CD4-positive, alpha-beta T cell treated with Interleukin-17A for 4 hours (primary cell): ENCODE results near the gene NEK5.
"Not testable (repeated sequence)": the region's sequence is repeated elsewhere in the genome, so short reads cannot be mapped to it uniquely, and the experiment has no call there.

Experiments used
- DNase-seq: peaks from one replicate; pipeline ENCODE4 v3.0.0-alpha.2; 2020; ENCODE audit warnings: mixed read lengths

Gene NEK5, protein sequence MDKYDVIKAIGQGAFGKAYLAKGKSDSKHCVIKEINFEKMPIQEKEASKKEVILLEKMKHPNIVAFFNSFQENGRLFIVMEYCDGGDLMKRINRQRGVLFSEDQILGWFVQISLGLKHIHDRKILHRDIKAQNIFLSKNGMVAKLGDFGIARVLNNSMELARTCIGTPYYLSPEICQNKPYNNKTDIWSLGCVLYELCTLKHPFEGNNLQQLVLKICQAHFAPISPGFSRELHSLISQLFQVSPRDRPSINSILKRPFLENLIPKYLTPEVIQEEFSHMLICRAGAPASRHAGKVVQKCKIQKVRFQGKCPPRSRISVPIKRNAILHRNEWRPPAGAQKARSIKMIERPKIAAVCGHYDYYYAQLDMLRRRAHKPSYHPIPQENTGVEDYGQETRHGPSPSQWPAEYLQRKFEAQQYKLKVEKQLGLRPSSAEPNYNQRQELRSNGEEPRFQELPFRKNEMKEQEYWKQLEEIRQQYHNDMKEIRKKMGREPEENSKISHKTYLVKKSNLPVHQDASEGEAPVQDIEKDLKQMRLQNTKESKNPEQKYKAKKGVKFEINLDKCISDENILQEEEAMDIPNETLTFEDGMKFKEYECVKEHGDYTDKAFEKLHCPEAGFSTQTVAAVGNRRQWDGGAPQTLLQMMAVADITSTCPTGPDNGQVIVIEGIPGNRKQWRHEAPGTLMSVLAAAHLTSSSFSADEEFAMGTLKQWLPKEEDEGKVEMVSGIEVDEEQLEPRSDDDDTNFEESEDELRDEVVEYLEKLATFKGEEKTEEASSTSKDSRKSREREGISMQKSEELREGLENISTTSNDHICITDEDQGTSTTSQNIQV

DNA sequence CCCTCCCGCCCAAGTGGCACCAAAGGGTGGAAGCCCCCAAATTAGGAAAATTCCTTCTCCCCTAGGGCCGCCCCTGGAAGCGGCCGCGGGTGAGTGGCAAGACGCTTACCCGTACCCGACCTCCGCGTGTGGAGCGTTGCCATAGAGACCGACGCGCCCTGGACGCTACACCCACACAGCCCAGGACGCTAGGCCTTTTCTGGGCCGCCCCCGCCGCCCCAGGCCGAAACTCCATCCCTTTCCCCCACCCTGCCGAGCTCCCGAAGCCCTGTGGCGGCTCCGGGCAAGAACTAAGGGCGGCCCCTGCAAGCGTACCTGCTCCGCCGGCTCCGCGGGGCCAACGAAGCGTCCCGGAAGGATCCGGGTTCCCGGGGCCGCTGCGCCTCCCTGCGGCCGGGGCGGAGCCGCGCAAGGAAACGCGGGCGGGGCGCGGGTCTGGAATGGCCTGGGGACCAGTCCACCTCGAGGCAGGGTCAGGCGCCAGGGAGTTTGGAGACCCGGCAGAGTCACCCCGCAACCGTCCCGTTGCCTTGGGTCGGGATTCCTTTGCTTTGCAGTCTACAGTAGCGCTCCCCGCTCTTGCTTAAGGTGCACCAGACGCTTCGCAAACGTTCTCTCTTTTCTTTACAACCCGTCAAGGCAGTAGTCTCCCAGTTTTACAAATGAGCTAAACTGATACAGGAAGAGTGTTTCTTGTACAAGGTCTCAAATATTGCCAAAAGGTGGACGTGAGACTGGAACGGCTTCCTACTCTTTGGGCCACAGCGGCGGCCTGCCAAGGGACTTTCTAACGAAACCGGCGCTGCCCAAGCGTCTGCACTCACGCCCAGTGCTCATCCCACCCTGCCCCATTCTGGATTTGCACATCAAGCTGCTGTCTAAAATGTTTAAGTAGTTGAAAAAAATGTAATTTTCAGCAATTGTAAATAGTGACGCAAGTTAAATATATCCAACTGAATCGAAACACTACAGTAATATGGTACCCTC, at the start of gene NEK5:
NEK5 (minus strand) TSS at position 360 of the 987 bp plus-strand sequence. CDS start 1,591 bp downstream, outside the sequence.
- peak; percentile 66 for DNase-seq

DNA sequence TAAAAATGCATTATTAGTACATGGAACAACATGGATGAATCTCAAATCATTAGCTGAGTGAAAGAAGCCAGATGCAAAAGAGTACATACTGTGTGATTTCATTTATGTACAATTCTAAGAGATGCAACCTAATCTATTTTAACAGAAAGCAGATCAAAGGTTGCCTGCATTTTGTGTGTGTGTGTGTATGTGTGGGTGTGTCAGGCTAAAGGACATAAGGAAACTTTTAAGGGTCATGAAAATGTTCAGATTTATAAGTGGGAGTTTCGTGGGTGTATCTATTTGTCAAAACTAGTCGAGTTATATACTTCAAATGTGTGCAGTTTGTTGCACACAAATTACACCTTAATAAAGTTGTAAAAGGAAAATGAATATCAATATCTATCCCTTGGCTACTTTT, 48.4 kb upstream of the NEK5 start:
- no peak for DNase-seq

DNA sequence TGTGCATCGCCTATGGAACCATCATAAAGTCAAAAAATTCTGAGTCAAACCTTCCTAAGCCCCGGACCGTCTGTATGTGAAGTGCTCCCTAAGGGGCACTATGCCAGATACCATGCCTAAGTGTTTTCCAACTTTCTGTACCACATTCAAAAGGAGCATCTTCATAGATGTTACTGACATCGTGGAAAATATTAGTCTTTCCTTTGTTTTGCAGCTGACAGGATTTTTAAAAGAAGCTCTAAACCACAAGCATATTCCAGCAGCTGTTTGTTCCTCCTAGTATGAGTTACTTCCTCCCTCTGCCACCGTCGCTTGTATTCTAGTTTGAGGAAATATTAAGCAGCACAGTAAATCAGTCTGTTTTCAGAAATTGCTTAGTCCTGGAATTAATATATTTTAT, 45.1 kb upstream of the NEK5 start:
- DNase-seq: not testable (repeated sequence)

DNA sequence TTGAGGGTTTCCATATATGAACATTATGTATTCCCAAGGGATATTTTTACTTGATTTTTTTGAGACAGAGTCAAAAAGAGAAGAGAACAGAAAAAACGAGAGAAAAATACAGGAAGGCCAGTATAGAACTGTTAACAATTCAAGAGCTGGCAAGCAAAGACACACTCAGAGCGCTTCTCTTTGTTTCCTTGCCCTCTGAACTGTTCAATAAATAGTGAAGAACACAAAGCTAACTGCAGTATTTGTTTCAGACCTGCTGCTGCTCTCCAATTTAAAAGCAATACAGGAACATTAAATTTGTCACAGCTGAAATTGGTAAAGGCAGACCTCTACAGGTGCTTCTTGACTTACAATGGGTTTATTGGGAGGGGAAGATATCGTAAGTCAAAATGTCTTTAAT, 44.5 kb upstream of the NEK5 start:
- DNase-seq: no peak

DNA sequence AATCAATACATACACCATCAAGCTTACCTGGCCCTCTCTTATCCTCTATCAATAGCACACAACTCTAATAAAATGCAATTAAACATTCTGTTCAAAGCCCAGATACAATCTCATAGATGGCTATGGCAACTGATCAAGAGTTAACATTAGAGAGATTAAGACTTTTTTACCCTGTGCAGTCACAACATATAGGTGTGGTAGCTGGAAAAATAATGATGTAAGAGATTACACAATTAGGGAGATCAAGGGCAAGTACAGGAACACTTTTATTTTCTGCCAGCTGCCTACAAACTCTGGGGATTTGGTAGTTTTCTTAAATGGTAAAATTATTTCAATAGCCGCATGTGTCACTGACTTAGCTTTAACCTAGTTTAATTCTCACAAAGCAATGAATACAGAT, 42.8 kb upstream of the NEK5 start:
- DNase-seq: not testable (repeated sequence)

DNA sequence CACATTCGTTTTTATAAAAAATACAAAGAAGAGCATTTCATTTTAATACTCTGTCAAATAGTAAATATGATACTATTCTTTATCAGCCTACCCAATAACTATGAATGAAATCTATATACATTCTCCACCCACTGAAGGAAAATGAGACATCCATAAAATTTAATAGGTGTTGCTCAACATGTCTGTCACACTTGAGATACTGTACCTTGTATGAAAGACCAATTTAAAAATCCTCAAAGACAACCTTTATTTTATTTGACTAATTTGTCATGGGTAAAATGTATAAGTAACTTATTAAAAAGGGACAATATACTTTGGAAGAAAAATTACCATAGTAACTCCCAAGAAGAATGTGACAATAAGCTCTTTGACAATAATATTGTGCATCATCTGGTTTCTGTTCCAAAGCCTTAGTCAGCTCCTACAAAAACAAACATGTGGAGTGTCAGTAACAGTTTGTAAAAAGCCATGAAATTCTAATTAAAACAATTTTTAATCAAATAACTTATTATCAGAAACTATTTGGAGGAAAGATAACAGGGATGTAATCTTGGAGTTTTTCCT, 42.0 kb upstream of the NEK5 start:
- not testable (repeated sequence) for DNase-seq

DNA sequence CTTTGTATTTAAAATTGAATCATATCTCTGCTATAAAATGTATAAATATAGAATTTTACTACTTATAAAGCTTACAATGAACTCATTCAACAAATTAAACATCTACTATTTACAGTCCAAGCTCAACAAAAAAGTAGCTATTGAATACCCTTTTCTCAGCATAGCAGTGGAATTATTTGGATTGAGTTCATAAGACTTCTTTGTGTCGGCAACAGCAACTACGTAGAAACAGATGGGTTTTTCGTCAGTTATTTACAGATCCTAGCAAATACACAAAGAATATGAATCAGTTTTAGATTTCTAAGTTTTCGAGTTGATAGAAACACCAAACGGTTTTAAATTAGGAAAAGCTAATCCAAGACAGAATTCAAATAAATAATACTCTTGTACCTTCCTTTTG, 41.0 kb upstream of the NEK5 start:
- no peak for DNase-seq

DNA sequence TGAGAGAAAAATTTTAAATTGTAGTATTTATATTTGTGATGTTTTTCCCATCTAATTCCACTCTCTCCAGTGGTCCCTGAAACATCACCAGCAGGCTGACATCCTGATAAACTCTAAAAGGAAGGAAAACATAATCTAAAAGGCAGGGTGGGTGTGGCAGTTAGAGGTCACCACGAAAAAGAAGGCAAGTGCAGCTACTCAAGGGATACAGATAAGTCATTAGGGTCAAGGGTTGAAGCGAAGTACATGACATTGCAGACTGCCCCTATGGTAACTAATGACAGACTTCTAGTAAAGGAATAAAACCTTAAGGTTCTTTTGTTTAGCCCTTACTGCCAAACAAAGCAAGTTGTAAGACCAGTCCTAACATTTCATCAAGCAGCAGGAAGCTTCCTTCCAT, 36.5 kb upstream of the NEK5 start:
- DNase-seq: no peak

DNA sequence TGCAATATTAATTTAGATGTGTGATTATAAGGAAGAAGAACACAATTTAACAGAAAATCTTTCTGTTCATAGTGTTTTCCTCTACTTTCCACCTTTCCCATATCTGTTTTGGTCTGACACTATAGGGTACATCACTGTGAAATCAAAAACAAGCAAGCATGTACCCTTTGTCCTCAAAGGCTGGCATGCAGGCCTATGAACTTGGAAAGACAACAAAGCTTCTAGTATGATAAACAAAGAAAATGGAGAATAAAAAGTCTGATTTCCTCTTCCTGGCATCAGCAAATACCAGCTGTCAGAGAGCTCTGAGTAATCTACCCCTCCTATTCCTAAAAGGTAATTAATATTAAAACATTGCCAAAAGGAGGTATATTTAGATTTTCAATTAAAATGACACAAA, 36.1 kb upstream of the NEK5 start:
- no peak for DNase-seq

DNA sequence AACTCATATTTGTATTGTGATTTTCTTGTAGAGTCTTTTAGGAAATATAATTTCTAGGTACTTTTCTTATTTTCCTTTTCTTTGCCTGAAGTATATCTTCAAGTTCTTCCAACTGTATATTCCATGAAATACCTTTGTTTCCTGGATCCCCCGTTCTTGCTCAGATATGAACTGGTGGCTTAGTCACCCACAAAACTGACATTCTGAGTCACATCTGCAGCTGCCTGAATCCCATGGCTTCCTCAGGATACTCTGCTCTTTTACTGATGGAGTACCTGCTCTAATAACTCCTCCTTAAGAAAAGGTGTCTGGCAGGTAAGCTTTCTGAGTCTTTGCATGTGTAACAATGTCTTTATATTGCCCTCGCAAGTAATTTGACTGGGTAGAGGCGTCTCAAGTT, 35.0 kb upstream of the NEK5 start:
- DNase-seq: not testable (repeated sequence)

DNA sequence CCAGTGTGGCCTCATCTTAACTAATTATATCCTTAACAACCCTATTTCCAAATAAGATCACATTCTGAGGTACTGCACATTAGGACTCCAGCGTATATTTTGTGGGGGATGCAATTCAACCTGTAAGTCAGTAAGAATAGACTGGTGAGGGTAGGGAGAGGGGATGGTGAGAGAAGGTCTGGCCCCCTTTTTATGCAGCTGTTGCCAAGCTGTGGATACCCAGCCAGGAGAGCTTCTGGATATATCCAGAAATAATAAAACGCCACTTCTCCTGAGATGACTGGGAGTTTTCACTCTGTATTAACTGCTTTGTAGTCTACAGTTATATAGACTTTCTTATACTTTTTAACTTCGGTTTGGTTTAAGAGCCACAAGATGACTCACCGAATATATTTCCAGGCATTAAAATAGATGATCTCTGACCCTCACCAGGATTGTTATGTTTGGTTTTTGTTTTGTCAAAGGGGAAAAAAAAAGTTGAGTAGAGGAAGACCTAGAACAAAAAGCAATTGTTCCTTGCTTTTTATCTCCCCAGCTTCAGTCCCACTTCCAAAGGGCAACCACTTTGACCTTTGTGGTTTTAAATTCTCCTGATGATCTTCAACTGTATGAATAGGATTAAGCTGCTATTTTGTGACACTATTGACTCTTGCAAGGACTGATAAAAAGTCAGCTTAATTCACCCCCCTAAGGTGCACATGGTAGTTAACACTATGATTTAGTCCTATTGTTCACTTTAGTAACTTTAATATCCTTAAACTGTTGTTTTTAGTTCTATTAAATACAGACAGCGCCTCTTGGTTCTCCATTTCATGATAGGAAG, 33.6 kb upstream of the NEK5 start:
- DNase-seq: no peak

DNA sequence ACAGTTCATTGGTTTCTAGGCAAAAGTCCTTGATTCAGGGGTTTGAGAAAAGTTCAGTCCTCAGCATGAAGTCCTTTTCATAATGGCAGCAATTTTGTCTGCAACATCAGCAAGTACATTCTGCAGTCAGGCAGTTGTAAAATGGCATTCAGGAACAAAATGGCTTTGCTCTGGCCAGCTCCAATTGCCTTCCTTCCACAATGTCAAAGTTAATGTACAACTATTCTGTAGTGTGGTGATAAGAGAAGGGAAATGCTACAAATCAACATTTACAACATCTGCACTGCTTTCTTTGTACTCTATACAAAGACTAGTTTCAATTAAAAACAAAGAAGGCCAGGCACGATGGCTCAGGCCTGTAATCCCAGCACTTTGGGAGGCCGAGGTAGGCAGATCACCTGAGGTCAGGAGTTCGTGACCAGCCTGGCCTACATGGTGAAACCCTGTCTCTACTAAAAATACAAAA, 32.3 kb upstream of the NEK5 start:
- DNase-seq: no peak

DNA sequence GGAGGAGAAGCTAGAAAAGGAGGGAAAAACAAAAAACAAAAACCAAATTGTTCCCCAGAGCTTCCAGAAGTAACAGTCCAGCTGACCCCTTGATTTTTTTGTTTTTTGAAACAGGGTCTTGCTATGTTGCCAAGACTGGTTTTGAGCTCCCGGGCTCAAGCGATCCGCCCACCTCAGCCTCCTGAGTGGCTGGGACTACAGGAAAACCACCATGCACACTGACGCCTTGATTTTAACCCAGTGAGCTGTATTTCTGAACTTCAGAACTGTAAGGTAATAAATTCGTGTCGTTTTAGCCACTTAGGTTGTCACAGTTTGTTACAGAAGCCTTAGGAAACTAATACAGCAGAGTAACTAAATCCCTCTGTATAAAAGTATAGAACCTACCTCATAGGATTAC, 31.6 kb upstream of the NEK5 start:
- peak; percentile 33 for DNase-seq

DNA sequence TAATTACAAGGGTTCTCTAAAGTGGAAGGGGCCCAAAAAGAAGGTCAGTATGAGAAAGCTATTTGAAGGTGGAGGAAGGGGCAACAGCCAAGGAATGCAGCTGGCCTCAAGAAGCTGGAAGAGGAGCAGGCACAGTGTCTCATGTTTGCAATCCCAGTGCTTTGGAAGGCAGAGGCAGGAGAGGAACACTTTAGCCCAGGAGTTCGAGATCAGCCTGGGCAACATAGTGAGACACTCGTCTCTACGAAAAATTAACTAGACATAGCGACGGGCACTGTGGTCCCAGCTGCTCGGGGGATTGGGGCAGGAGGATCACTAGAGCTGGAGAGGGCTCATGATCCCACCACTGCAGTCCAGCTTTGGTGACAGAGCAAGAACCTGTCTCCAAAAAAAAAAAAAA, 31.2 kb upstream of the NEK5 start:
- DNase-seq: no peak

DNA sequence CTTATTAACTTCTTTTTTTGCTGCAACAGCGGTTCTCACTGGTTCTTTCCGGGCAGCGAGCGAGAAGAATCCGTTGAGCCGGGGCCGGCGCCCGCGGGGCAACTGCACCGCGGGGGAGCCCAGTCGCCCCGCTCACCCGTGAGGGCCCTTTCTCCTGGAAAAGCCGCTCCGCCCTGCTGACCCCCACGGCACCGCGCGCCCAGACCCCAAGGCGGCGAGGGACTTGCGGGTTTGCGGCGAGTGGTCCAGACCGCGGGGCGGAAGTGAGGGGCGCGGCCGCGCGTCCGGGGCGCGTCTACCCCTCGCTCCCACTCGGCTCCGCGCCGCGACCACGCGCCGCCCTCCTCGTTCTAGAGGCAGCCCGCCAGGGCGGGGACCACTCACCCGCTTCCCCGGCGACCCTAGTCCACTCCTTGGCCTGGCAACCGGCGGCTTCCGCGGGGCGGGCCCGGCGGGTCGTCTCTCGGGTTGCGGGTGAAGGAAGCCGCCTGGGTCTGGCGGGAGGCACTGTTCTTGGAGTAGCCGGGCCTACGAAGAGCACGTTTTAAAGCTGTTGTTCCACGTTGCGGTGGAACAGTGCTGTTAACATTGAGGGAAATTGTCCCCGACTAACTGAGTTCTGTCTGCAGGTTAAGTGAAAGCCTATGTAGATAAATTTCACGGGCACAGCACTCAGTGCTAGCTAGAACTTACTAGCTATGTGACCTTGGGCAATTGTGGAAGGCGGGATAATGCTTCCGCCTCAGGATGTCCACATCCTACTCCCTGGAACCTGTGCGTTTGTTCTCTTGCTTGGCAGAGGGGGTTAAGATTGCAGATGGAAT, 30.5 kb upstream of the NEK5 start, which contains the start of gene NEK3:
NEK3 (minus strand) TSS at position 439 of the 824 bp plus-strand sequence. CDS start 3,406 bp downstream, outside the sequence.
- peak; percentile 56 for DNase-seq

DNA sequence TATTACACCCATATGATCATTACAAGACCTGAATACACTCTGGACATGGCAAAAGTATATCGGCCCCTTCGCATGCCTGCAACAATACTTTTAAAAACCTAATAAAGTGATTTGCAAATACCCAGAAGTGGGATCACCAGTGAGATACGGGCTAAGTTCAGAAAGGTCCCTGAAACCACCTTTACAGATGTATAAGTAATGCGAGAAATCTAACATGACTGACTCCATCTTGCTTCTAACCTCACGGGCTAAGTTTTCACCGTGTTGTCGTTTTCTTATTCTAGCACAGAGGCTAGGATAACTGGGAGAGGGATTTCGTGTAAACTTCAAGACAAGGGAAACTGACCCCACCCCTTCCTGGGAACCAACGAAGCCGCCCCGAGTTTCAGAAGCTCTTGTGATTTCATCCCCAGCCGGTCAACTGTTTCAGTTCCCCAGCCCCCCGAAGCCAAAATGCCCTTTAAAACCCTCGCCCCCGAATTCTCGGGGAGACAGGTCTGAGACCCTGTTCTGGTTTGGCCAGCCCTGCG, 29.8 kb upstream of the NEK5 start:
- no peak for DNase-seq

DNA sequence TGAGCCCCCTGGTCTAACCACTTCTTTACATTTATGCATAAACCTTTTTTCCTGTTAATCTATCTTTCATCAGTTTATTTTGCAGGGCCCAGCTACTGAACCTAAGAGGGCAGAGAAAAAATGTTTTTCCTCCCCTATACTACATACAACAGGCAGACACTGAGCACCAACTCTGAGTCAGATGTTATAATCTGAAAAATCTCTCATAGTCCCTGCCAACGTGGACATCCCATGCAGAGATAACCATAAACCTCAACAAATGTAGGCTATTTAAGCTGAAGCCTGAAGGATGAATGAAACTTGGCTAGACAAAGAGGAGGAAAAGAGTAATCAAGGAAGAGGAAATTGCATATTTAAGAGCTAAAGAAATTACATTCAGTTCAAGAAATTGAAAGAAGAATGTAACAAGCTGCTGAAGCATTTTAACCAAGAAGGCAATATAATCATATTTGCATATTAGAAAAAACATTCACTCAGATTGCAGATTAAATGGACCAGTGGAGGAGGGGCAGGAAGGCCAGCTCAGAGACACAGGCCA, 27.9 kb upstream of the NEK5 start:
- no peak for DNase-seq

DNA sequence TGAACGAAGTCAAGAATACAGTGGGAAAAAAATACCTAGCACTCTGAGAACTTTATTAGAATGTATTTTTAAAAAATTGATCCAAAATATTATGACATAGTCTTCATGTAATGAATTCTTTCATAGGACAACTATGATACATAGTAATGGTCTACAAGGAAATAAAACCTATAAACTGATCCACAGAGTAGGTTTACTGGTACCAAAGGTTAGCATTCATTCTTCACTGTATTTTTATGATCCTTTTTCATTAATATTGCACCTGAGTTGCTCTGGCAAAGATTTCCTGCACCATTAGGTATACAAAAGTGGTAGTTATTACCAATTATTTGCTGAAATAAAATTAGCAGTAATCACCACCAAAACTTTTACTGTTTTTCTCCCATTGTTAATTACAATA, 26.3 kb upstream of the NEK5 start:
- DNase-seq: no peak

DNA sequence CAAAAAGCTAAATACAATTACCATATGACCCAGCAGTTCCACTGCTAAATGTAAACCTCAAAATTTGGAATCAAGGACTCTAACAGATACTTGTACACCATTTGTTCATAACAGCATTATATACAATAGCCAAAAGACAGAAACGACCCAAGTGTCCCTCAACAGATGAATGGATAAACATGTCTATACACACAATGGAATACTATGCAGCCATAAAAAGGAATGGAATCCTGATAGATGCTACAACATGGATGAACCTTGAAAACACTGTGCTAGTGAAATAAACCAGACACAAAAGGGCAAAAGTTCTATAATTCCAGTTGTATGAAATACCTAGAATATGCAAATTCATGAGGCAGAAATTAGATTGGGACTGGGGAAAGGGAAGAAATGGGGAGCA, 18.4 kb upstream of the NEK5 start:
- no peak for DNase-seq

DNA sequence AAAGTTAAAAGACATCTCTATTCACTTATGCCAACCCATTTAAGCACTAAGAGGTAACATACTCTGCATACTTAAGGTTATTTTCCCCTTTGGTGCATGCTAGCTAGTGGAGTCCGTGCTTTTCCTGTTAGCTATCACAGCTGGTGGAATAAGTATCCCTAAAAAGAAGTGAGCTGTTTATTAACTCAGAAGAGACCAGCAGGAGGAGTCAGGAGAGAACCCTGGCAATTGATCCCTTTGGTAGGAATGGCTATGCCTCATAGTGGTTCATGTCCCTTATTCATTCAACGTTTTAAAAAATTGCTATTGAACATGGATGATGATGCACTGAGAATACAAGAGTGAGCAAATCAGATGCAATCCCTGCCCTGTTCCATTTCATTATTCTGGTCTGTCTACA, 12.4 kb upstream of the NEK5 start:
- DNase-seq: no peak
